ENCODE results near the gene RTL10. TPM values are rescaled to one million over a fixed set of nuclear protein-coding genes. Genes with fewer than 3 reads are reported as not detected.
A peak's percentile ranks its signal among the peaks of the same experiment; 100 is the strongest.

The RTL10 gene
- total and polyA plus RNA-seq, 2 experiments from 2014 or later: 13.0 to 15.9 TPM

DNA sequence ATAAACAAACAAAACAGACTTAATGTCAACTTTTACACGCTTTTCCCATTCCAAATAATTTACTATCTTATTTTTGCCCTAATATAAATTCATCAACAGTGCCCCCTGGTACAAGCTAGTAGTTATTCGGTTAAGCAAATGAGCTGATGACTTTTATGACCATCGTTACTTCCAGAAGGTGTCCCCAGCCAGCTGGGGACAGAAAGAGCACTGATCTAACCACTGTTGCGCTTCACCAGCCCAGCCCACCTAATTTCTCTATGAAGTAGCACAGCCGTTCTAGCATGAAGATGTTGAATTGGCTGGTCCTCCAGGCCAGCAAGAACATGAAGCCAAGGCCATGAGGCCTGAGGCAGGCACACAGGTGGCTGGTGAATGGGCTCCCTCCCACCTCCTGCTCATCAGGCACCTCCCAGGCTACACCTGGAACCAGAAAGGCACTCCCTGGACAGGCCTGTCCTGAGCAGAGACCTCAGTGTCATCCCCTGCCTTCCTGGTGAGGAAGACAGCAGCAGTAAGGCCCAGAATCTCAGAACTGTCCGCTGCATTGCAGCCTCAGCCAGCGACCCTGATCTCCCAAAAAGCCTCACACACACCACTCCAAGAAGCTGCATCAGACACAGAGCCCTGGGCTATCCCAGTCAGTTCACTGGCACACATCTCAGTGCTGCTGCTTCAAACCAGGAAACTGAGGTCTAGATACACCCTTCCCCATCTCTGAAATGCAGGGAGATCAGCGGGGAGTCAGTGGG is 12.9 kb downstream of the RTL10 start:
- no peak for TF ChIP-seq EZH2phosphoT487 (IDR thresholded peaks at IDR 0.05; ENCODE audit: low read depth, severe bottlenecking, unreplicated experiment)
- TF ChIP-seq, protein P1, sequence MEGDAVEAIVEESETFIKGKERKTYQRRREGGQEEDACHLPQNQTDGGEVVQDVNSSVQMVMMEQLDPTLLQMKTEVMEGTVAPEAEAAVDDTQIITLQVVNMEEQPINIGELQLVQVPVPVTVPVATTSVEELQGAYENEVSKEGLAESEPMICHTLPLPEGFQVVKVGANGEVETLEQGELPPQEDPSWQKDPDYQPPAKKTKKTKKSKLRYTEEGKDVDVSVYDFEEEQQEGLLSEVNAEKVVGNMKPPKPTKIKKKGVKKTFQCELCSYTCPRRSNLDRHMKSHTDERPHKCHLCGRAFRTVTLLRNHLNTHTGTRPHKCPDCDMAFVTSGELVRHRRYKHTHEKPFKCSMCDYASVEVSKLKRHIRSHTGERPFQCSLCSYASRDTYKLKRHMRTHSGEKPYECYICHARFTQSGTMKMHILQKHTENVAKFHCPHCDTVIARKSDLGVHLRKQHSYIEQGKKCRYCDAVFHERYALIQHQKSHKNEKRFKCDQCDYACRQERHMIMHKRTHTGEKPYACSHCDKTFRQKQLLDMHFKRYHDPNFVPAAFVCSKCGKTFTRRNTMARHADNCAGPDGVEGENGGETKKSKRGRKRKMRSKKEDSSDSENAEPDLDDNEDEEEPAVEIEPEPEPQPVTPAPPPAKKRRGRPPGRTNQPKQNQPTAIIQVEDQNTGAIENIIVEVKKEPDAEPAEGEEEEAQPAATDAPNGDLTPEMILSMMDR (IDR thresholded peaks at IDR 0.05; ENCODE audit: poor library complexity): no peak
- Histone ChIP-seq H3K9me3 (ENCODE audit: low read depth) (no peaks in the 10 kb centered on the region), H3K4me1 (ENCODE audit: insufficient read depth) (no peaks in the 10 kb centered on the region), H3K4me2 (no peak overlapping the region), H3K27me3 (no peaks in the 10 kb centered on the region), H2AFZ (no peak overlapping the region), H3K79me2 (peaks cover 6% of the 10 kb centered on the region), H3K36me3 (replicated peaks; ENCODE audit: insufficient read depth, low read depth) (no peaks in the 10 kb centered on the region), H4K20me1 (ENCODE audit: insufficient read depth, poor library complexity, severe bottlenecking) (no peaks in the 10 kb centered on the region), H3K4me3 (no peak overlapping the region), H3K27ac (no peak overlapping the region), H3K9me2 (replicated peaks; ENCODE audit: insufficient read depth) (no peaks in the 10 kb centered on the region)
- WGBS (ENCODE audit: low lambda C conversion rate, missing lambda C conversion rate): 94% methylated on average over 8 of the region's 8 CpGs
- DNase-seq (ENCODE audit: low spot score): no peak

DNA sequence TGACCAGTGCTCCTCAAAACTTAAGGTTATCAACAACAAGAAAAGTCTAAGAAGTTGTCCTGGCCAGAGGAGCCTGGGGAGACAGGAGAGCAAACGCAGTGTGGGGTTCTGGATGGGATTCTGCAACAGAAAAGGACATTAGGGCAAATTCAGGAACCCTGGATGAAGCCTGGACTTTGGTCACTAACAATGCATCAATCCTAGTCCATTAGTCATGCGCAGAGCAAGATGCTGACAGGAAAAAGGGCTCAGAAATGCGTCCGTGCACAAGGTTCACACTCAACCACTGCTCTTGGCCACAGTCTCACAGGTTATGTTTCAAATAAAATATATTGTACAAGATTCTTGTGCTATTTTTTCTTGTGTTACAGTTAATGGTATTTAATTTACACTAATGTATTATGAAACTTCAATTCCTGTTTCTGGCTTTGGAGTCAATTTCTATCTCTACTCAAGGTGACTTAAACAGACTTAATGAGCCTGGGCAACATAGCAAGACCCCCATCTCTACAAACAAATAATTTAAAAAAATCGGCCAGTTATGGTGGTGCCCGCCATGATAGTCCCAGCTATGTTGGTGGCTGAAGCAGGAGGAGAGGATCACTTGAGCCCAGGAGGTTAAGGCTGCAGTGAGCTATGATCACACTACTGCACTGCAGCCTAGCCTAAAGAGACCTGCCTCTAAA is 13.6 kb downstream of the RTL10 start:
- H2AFZ ChIP-seq: no peak overlapping the region
- no peaks in the 10 kb centered on the region for H3K9me2 ChIP-seq (replicated peaks; ENCODE audit: insufficient read depth)
- peak overlapping the region; percentile 43 for H3K27ac ChIP-seq
- H3K4me1 ChIP-seq (ENCODE audit: insufficient read depth): no peaks in the 10 kb centered on the region
- H3K79me2 ChIP-seq: peaks cover 6% of the 10 kb centered on the region
- TF ChIP-seq, protein P1 (IDR thresholded peaks at IDR 0.05; ENCODE audit: poor library complexity): no peak
- no peak for TF ChIP-seq EZH2phosphoT487 (IDR thresholded peaks at IDR 0.05; ENCODE audit: low read depth, severe bottlenecking, unreplicated experiment)
- no peak for TF ChIP-seq EZH2 (IDR thresholded peaks at IDR 0.05; ENCODE audit: borderline replicate concordance)
- no peaks in the 10 kb centered on the region for H4K20me1 ChIP-seq (ENCODE audit: insufficient read depth, poor library complexity, severe bottlenecking)
- no peaks in the 10 kb centered on the region for H3K27me3 ChIP-seq
- H3K9me3 ChIP-seq (ENCODE audit: low read depth): no peaks in the 10 kb centered on the region
- H3K4me3 ChIP-seq: no peak overlapping the region
- no peaks in the 10 kb centered on the region for H3K36me3 ChIP-seq (replicated peaks; ENCODE audit: insufficient read depth, low read depth)
- DNase-seq (ENCODE audit: low spot score): peak; percentile 55
- 87% methylated on average over 6 of the region's 6 CpGs for WGBS (ENCODE audit: low lambda C conversion rate, missing lambda C conversion rate)
- no peak overlapping the region for H3K4me2 ChIP-seq

DNA sequence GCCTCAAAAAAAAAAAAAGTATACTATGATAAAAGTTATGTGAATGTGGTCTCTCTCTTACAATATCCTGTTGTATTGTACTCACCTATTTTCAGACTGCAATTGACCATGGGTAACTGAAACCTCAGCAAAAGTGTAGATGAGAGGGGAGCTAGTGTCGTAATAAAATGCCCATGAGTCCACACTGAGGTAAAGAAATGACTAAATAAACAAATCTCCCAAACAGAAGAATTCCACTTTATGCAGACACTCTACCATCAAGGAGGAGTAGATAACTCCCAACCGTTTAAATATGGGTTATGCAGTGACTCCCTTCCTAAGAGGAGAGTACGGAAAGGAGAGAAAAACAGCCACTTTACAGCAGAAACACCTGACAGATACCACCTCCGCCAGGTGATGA is 14.6 kb downstream of the RTL10 start:
- no peaks in the 10 kb centered on the region for H3K36me3 ChIP-seq (replicated peaks; ENCODE audit: insufficient read depth, low read depth)
- H3K79me2 ChIP-seq: no peaks in the 10 kb centered on the region
- H2AFZ ChIP-seq: no peak overlapping the region
- no peaks in the 10 kb centered on the region for H3K27me3 ChIP-seq
- no peak overlapping the region for H3K4me3 ChIP-seq
- no peak for DNase-seq (ENCODE audit: low spot score)
- H3K4me1 ChIP-seq (ENCODE audit: insufficient read depth): no peaks in the 10 kb centered on the region
- TF ChIP-seq, protein P1 (IDR thresholded peaks at IDR 0.05; ENCODE audit: poor library complexity): no peak
- TF ChIP-seq EZH2 (IDR thresholded peaks at IDR 0.05; ENCODE audit: borderline replicate concordance): no peak
- no peak for TF ChIP-seq EZH2phosphoT487 (IDR thresholded peaks at IDR 0.05; ENCODE audit: low read depth, severe bottlenecking, unreplicated experiment)
- H4K20me1 ChIP-seq (ENCODE audit: insufficient read depth, poor library complexity, severe bottlenecking): no peaks in the 10 kb centered on the region
- no peak overlapping the region for H3K4me2 ChIP-seq
- WGBS (ENCODE audit: low lambda C conversion rate, missing lambda C conversion rate): 73% methylated on average over 4 of the region's 4 CpGs
- H3K27ac ChIP-seq: no peak overlapping the region
- no peaks in the 10 kb centered on the region for H3K9me3 ChIP-seq (ENCODE audit: low read depth)
- no peaks in the 10 kb centered on the region for H3K9me2 ChIP-seq (replicated peaks; ENCODE audit: insufficient read depth)
